ENCODE results near the gene OPCML. TPM values are rescaled to one million over a fixed set of nuclear protein-coding genes. Genes with fewer than 3 reads are reported as not detected.

The OPCML gene
- total RNA-seq, 1 experiment from 2014 or later, result 0.10 TPM

DNA sequence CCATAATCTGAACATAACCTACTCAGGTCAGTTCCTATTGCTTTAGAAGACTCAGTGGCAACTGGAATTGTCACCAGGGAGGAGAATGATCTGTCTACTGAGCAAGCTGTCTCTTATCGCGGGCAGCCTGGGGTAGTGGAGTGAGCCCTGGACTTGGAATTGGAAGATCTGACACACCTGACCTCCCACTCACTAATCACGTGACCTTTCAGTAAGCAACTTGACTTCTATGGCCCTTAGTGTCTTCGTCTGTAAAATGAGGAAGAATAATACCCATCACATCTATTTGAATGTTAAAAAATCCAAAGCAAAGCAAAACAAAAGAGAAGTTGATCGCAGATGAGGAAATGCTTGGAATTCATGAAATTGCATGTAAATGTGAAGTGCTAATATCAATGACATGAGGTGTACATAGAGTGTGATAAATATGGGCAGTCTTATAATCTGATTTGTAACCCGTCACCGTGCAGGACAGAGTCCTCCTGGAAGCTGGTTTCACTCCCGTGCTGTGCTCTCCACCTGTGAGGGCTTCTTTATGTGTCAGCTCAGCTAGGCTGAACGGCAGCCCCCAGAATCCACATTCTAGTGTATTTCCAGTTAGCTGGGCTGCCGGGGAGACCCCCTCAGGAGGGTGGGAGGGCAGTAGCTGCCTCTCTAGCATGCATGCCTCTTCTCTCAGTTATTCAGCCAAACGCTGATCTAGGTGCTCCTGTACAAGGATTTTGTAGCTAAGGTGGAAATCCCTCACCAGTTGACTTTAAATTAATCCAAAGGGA is 482.9 kb downstream of the OPCML start:
- DNase-seq (ENCODE audit: extremely low read depth, low read depth), result no peak

DNA sequence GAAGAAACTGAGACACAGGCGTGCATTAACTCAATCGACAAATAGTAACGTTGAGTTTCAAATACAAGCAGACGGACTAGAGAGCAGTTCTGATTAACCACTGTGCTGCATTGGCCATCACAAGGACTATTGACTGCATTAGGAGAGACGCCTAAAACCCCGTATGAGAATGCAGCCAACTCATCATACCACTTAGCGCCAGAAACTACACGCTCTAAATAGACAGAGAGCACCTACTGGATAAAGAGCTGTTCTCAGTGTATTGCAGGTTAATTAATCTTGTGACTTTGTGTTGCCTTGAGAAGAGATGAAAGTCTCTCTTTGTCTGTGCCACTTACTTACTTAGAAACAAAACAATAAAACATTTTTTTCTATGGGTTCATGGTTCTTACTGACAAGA is 484.0 kb downstream of the OPCML start:
- no peak for DNase-seq (ENCODE audit: extremely low read depth, low read depth)

DNA sequence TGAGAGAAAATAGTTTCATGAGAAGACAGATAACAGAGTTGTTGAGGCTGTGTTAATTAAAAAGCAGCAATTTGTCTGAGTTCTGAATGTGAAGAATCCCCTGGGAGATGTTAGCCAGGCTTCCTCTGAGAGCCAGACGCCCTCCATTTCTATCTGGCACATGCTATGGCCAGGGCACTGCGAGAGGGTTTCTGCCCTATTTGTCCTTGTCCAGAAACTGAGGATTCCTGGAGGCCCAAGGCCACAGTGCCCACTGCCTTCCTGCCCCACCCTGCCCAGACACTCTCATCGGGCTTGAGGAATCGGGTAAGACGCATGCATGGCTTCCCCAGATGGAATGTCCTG is 484.6 kb downstream of the OPCML start:
- DNase-seq (ENCODE audit: extremely low read depth, low read depth), result no peak

DNA sequence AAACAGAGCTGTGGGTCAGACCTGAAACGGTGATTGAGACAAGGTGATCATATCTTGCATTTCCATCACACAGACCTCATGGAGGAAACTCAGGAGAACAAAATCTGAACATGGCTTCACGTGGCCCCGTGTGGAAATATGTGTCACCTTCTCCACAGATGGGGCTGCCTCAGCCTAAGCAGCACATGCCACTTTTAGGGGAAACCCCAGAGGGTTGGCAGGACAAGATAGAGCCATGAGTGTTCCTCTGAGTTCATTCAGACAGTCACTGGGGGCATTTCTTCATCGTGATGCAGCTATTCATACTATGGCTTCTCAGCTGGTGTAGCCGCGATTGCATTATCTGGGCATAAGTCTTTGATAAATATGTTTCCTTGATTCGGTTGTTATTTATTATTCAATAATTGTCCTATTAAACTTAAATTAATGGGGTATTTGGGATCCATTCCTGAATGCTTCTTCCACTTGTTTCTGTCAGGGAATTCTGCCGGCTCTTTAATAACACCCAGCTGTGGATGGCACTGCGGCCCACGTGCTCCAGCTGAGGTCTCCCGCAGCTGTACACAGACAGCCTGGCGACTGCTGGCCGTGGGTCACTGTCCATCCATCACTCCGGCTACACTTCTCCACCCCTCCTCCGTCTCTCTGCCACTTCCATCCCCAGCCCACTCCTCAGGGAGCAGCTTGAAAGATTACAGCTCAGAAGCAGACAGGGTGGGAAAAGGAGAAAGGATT is 485.1 kb downstream of the OPCML start:
- no peak for DNase-seq (ENCODE audit: extremely low read depth, low read depth)

DNA sequence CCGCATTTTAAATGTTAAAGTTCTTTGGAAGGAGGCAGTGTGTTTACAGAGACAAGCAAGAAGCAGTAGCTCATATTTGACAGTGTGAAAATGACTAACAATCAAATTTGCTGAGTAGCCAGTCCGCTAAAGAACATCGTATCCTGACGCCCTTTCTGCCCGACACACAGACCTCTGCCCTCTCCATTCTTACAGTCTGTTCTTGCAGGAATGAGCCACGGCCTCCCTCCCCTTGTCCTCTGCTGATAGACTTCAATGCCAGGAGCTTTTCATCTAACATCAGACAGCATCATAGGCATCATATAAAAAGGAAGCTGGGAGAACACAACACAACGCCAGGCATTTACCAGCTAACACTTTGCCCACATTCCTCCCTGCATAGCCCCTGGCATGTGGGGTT is 486.0 kb downstream of the OPCML start:
- no peak for DNase-seq (ENCODE audit: extremely low read depth, low read depth)

DNA sequence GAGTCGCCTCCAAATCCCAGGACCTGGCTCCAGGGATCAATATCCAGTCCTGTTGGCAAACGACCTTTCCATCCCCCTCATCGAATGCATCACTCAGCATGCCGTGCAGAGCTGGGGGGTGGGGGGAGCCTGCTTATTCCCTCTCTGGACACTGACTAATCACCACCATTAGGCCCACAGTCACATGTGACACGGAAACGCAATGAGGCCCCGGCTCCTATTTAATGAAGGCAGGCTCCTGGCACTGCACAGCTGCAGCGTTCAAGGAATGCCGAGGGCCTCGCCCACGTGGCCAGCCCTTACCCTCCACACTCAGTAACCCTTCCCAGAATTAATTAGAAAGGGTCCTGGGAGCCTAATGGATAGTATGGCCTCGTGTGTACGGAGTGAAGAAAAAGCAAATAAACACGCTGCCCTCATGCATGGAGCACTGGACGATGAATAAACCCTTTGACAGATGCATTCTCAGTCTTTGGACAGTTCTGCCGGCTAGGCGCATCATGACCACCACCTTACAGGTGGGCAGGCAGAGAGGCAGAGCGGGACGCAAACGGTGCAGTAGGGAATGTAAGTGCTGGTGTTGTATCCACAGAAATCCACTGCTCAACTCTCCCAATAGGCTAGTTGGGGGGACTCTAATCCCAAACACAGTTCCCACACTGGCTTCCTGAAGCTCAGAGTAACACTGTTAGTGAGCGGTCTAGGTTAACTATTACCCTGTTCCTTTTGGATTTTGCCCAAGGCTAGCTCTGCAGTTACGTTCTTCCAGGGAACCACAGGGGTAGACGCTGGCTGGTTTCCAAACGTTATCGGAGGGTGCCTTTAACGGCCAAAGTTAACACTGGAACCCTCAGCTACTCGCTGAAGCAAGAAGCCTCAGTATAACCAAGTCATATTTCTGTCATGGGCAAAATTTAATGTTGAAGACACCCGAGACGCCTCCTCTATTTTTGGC is 490.1 kb downstream of the OPCML start:
- no peak for DNase-seq (ENCODE audit: extremely low read depth, low read depth)

DNA sequence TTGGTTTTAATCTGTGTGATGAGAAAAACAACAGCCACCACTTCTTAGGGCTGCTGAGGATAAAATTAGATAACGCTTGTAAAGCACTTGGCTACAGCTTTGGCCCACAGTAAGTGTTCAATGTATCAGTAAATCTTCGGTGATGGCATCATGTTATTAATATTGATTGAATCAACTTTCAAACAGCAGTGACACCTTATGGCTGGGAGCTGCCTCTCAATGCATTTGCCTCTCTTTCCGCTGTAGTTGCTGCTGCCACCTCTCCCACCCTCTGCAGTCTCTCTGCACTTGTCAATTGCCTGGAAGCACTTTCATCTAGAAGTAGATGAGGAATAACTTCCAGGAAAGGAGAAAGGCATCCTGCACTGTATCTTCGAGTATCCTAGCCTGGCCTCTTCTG is 491.1 kb downstream of the OPCML start:
- no peak for DNase-seq (ENCODE audit: extremely low read depth, low read depth)

DNA sequence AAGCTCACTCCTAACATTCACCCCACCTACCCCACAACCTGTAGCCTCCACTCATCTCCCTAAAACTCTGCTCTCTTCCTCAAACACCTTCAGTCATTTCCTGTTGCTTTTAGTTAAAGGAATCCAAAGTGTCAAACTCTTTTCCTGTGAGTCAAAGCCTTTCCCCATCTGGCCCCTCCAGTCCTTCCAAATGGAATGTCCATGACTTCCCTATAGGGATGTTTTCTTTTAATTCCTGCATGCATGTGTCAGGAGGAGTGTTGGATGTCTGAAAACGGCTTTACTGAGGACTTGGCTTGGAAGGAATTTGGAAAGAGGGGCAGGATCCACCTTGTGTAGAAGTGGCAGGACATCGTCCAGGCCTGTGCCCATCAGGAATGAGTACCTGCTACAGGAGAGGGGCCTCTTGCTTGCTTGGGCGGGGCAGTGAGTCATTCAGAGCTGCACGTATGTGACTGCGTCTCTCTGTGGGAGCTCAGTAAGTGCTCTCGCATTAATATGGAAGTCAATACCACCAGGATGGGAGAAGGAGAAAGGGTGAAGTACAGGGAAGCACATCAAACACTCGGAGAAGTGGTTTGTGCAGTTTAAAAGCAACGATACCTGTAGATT is 491.9 kb downstream of the OPCML start:
- DNase-seq (ENCODE audit: extremely low read depth, low read depth), result peak; percentile 1

DNA sequence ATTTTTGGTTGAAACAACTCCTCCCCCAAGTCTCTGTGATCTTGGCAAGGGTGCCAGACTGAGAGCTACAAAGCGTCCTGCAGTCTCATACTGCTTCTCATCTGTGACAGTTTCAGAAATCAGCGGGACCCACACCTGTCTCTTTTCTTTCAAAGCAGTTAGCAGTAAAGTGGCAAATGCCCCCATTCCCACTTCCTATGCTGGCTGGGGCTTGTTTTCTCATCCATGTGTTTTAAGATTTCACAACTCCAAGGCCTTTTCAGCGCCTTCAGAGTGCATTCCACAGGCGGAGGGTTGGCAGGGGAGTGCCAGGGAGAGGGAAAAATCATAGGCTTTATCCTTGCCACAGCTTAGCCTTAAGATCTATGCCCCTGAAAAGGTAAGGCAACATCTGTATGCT is 493.5 kb downstream of the OPCML start:
- DNase-seq (ENCODE audit: extremely low read depth, low read depth), result no peak

DNA sequence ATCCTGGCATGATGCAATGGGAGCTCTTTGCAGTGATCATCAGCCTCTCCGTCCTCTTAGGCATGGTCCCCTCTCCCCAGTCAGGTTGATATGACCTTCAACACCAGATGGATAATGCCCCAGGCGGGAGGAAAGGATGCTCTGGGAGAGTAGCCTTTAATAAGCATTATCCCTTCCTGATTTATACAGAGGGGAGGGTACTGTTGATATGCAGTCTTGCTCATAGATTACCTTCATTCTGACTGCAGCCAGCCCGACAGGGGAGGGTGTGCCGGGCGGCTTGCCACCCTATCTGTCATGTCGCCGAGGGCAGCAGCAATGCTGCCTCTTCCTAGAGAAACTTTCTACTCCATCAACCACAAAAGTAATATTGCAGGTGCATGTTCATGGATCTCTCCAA is 497.4 kb downstream of the OPCML start:
- DNase-seq (ENCODE audit: extremely low read depth, low read depth), result no peak

DNA sequence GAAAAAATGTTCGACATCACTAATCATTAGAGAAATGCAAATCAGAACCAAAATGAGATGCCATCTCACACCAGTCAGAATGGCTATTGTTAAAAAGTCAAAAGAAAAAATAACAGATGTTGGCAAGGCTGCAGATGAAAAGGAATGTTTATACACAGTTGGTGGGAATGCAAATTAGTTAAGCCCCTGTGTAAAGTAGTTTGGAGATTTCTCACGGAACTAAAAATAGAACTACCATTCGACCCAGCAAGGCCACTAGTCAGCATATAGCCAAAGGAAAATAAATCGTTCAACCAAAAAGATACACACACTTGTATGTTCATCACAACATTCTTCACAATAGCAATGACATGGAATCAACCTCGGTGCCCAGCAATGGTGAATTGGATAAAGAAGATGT is 503.2 kb downstream of the OPCML start:
- DNase-seq (ENCODE audit: extremely low read depth, low read depth), result no peak

DNA sequence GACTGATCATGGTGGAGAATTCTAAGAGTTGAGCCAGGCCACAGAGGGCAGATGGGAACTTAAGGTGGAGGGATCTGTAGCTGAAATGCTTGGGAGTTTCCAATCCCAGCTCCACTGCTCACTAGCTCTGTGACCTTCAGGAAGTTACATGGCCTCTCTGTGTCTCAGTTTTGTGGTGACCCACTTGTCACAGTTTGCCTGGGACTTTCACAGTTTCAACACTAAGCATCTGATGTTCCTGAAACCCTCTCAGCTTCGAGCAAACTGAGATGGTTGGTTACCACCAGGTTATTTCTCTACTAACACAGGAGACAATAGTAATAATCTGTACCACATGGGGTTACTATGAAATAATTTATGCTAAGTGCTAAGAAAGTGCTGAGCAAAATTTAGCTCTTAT is 505.3 kb downstream of the OPCML start:
- DNase-seq (ENCODE audit: extremely low read depth, low read depth), result no peak

DNA sequence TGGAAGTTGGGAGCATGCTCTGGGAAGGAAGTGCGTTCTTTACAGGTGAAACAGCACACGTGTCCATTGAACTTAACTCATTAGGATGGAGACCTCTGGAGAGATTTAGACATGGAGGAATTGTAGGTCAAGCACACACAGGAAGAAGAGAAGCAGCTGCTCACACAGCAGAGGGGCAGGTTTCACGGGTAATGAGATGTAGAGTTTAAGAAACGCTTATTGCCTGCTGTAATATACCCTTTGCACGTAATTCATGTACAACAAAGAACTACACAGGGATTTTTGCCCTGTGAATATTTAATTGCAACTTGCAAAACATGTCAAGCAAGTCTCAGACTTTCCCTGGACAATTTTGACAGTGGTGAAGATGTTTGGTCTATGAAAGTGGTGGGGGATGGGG is 508.0 kb downstream of the OPCML start:
- no peak for DNase-seq (ENCODE audit: extremely low read depth, low read depth)

DNA sequence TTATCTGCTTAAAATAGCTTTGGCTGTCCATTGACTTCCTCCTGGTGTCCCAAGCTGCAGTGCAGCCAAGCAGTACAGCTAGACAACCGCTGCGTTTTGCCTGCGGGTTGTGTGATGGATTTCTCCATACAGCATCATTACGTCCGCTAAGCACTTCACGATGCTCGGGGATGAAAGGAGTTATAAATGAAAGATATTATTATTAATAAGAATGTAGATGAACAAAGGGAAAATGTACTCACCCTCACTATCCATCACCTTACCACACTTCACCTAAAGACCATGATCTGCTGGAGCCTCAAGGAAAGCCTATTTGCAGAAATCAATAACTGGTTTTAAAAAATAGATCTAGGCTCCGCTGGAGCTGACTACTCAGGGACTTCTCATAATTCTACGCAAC is 509.1 kb downstream of the OPCML start:
- DNase-seq (ENCODE audit: extremely low read depth, low read depth), result no peak

DNA sequence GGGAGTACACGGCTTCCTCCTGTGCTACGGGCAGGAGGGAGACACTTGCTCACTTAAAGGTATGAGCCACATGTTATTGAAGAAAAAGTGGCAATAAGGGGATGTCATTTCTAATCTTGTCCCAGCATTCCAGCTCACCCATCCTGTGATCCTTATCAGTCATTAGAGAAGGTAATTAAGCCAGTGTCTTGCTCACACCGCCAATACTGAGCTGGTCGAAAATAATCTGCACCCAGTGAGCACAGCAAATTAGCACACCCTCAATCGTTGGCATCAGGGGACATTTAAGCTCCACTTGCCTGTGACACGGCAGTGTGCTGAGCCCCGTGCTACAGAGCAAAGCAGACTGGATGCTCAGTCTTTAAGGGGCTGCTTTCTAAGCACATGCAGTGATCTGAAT is 510.7 kb downstream of the OPCML start:
- no peak for DNase-seq (ENCODE audit: extremely low read depth, low read depth)

DNA sequence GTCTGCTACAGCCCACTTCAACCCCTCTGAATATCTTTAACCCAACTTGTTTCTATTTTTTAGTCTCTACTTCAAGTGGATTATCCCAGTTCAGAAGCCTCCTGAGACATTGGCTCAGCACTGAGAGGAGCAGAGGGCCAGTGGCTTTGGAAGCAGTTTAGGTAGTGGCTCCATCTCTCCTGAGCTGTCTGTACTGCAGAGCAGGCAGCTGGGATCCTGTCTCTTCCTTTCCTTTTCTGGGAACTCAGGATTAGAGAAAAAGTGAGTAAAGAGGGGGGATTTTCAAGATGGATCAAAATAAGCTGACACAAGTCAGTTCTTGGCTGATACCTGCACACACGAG is 512.0 kb downstream of the OPCML start:
- DNase-seq (ENCODE audit: extremely low read depth, low read depth), result no peak

DNA sequence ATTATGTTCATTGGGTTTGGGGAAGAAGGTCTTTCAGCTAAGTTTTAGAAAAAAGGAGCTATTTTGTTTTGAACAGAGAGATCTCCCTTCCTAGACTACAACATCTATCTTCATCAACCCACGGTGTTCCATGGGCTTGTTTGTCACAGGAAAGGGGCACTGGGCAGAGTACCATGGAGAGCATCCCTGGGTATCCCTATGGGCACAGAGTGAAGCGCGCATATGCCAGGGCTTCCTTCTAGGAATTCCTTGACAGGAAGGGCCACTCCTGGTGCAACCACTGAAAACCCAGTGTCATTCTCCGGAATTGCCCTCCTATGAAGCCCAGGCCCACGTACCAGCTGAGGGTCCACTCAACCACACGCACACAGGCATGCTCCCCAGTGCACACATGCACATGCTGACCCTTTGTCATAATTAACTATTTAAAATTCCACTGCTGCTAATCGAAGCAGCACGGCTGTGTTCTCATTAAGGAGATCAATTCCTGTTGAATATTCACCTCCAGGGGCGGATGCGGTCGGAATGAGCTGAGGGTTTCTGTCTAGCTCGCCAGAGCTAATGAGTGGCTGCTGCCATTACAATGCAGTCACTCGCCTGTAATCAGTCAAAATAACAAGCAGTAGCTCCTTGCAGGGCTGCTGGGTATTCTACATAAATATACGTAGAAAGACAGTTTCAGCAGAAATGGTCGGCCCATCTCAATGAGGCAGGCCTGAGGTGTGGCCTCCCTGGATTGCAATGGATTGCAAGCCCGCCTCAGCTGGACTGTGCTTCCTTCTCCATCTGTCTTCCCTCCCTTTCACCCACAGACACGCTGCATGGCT is 512.5 kb downstream of the OPCML start:
- no peak for DNase-seq (ENCODE audit: extremely low read depth, low read depth)

DNA sequence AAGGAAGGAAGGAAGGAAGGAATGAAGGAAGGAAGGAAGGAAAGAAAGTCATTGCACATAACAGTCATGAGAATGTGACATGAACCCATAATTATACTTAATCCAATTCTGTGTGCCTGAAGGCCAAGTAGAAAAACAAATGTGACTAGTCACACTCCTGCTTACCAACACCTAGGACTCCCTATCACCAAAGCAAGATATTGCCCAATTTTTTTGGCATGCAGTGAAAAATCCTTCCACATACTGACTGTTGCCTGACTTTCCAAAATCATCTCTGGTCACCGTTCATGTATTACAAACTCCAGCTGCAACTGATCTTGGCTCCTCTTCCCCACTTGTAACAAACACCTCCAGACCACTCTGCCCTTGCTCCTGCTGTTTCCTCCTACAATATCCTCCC is 516.8 kb downstream of the OPCML start:
- DNase-seq (ENCODE audit: extremely low read depth, low read depth), result no peak

DNA sequence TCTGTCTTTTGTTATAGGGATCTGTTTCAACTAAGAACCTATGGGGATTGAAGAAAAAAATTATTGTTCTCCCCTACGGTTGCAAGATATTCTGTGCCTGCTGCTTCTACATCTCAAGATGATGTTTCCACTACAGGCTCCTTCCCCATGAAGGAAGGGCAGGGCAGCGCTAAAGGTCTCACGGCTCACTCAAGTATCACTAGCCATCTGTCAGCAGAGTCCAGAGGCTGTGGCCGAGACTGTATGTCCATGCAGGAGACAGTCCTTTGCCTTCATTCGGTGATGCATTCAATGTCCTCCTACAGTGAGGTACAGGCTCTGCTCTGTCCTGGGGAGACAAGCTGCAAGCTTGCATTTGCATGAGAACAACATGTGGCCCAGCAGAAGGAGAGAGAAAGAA is 518.0 kb downstream of the OPCML start:
- no peak for DNase-seq (ENCODE audit: extremely low read depth, low read depth)

DNA sequence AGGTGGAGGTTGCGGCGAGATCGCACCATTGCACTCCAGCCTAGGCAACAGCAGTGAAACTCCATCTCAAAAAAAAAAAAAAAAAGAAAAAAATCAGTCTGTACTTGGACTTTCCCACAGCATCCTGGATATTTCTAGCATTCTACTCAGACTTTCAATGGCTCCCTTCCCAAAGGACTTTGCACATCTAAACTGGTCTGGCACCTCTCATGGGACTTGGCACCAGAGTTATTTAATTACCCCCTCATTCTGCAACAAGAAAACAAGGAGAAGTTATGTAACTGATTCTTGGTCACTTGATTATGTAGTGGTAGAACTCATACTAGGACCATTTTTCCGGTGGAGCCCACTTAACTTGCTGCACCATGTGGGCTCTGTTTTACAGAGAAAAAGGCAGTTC is 519.5 kb downstream of the OPCML start:
- DNase-seq (ENCODE audit: extremely low read depth, low read depth), result no peak
